Hepatocyte (in vitro differentiated cells): ENCODE data around the gene CORO2A. TPM values are rescaled to one million over a fixed set of nuclear protein-coding genes. Genes with fewer than 3 reads are reported as not detected.

Experiments
- DNase-seq: peaks from one replicate; pipeline ENCODE4 v3.0.0-alpha.2; 2016; ENCODE audit warnings: low spot score
- H2AFZ ChIP-seq: fragments of 200-600 bp; sonication (generic); 2 replicates; pipeline ENCODE4 v1.6.0; 2016; ENCODE audit warnings: antibody characterized with exemption, mild to moderate bottlenecking
- H3K27ac ChIP-seq: fragments of 200-600 bp; sonication (generic); 2 replicates; pipeline ENCODE4 v1.5.1; 2016; ENCODE audit warnings: mild to moderate bottlenecking
- H3K27me3 ChIP-seq: fragments of 200-600 bp; sonication (generic); 2 replicates; pipeline ENCODE4 v1.6.1; 2016
- H3K36me3 ChIP-seq: fragments of 200-600 bp; sonication (generic); replicated peaks from 2 replicates; pipeline ENCODE4 v1.5.1; 2016; ENCODE audit warnings: low read depth; ENCODE audit not compliant: insufficient read depth
- H3K4me1 ChIP-seq: fragments of 200-600 bp; sonication (generic); 2 replicates; pipeline ENCODE4 v1.5.1; 2016; ENCODE audit warnings: mild to moderate bottlenecking, moderate library complexity; ENCODE audit not compliant: insufficient read depth
- H3K4me2 ChIP-seq: fragments of 200-600 bp; sonication (generic); 2 replicates; pipeline ENCODE4 v1.6.0; 2016
- H3K4me3 ChIP-seq: fragments of 200-600 bp; sonication (generic); 2 replicates; pipeline ENCODE4 v1.5.1; 2016; ENCODE audit warnings: mild to moderate bottlenecking
- H3K79me2 ChIP-seq: fragments of 200-600 bp; sonication (generic); 2 replicates; pipeline ENCODE4 v1.6.0; 2017; ENCODE audit warnings: mild to moderate bottlenecking
- H3K9me2 ChIP-seq: fragments of 200-600 bp; sonication (generic); replicated peaks from 2 replicates; pipeline ENCODE4 v1.6.0; 2017; ENCODE audit warnings: mild to moderate bottlenecking; ENCODE audit not compliant: insufficient read depth
- H3K9me3 ChIP-seq: fragments of 200-600 bp; sonication (generic); 2 replicates; pipeline ENCODE4 v1.5.1; 2016; ENCODE audit warnings: low read depth, mild to moderate bottlenecking
- H4K20me1 ChIP-seq: fragments of 200-600 bp; sonication (generic); 2 replicates; pipeline ENCODE4 v1.6.0; 2016; ENCODE audit warnings: mild to moderate bottlenecking; ENCODE audit not compliant: insufficient read depth, poor library complexity, severe bottlenecking
- CTCF ChIP-seq: fragments of 200-600 bp; sonication (generic); IDR thresholded peaks from 2 replicates; pipeline ENCODE4 v1.5.1; 2016; ENCODE audit warnings: antibody characterized with exemption, mild to moderate bottlenecking; ENCODE audit not compliant: poor library complexity
- EZH2 ChIP-seq: fragments of 200-600 bp; sonication (generic); IDR thresholded peaks from 2 replicates; pipeline ENCODE4 v1.6.1; 2016; ENCODE audit warnings: antibody characterized with exemption, mild to moderate bottlenecking, borderline replicate concordance
- EZH2phosphoT487 ChIP-seq: fragments of 200-600 bp; sonication (generic); IDR thresholded peaks from one replicate; pipeline ENCODE4 v1.6.1; 2018; ENCODE audit warnings: antibody characterized with exemption, mild to moderate bottlenecking, low read depth, moderate library complexity; ENCODE audit not compliant: unreplicated experiment, severe bottlenecking
- WGBS: methylation state at CpG from one replicate; pipeline ENCODE4 v1.1.6; 2016; ENCODE audit warnings: low lambda C conversion rate; ENCODE audit errors: missing lambda C conversion rate; 5-methylcytosine and 5-hydroxymethylcytosine counted together
- polyA plus RNA-seq: library from polyadenylated mRNA; unstranded; fragments of >200 nt; fragmentation: Nextera tagmentation; extraction: Ambion mirVana; gene quantifications from 2 replicates; pipeline ENCODE4 v1.2.1, GENCODE V29; 2016
- total RNA-seq: library from RNA; depleted of rRNA; stranded (reverse); fragments of >200 nt; gene quantifications from 2 replicates; pipeline ENCODE4 v1.2.3, GENCODE V29; 2014

CORO2A gene
- total and polyA plus RNA-seq, 2 experiments from 2014 or later = 12.8 to 24.6 TPM

- Histone ChIP-seq H3K9me3 (no peaks in the 10 kb centered on the region), H3K4me3 (no peak overlapping the region), H3K4me2 (no peak overlapping the region), H3K27me3 (no peaks in the 10 kb centered on the region), H3K27ac (no peak overlapping the region), H3K9me2 (no peaks in the 10 kb centered on the region), H3K4me1 (peaks cover 17% of the 10 kb centered on the region), H3K79me2 (peaks cover 48% of the 10 kb centered on the region), H4K20me1 (no peaks in the 10 kb centered on the region), H3K36me3 (no peaks in the 10 kb centered on the region), H2AFZ (no peak overlapping the region)
- TF ChIP-seq EZH2 (no peak), EZH2phosphoT487 (no peak), CTCF (no peak)
- no peak for DNase-seq
- 94% methylated on average over 3 of the region's 3 CpGs for WGBS
Measured at GRCh38 chr9:98168153-98168780, 24.2 kb downstream of the CORO2A start.

- H3K4me3 ChIP-seq = no peak overlapping the region
- no peaks in the 10 kb centered on the region for H3K36me3 ChIP-seq
- peaks cover 54% of the 10 kb centered on the region for H3K79me2 ChIP-seq
- no peak for DNase-seq
- H2AFZ ChIP-seq = no peak overlapping the region
- H3K9me2 ChIP-seq = no peaks in the 10 kb centered on the region
- H3K4me2 ChIP-seq = no peak overlapping the region
- no peak overlapping the region for H3K27ac ChIP-seq
- H3K9me3 ChIP-seq = no peaks in the 10 kb centered on the region
- TF ChIP-seq EZH2phosphoT487 (no peak), CTCF (no peak), EZH2 (no peak)
- peaks cover 7% of the 10 kb centered on the region for H3K4me1 ChIP-seq
- WGBS = 77% methylated on average over 7 of the region's 7 CpGs
- H3K27me3 ChIP-seq = no peaks in the 10 kb centered on the region
- H4K20me1 ChIP-seq = no peaks in the 10 kb centered on the region
Measured at GRCh38 chr9:98164912-98165311, 27.5 kb downstream of the CORO2A start.

GRCh38 chr9:98162613-98163012 is 29.8 kb downstream of the CORO2A start:
- no peak overlapping the region for H3K4me3 ChIP-seq
- no peaks in the 10 kb centered on the region for H3K27me3 ChIP-seq
- no peaks in the 10 kb centered on the region for H4K20me1 ChIP-seq
- WGBS = 96% methylated on average over 12 of the region's 12 CpGs
- H3K4me1 ChIP-seq = no peaks in the 10 kb centered on the region
- H3K27ac ChIP-seq = no peak overlapping the region
- no peak overlapping the region for H2AFZ ChIP-seq
- H3K9me2 ChIP-seq = no peaks in the 10 kb centered on the region
- H3K9me3 ChIP-seq = no peaks in the 10 kb centered on the region
- TF ChIP-seq EZH2phosphoT487 = no peak
- TF ChIP-seq EZH2 = no peak
- TF ChIP-seq CTCF = no peak
- H3K4me2 ChIP-seq = no peak overlapping the region
- no peaks in the 10 kb centered on the region for H3K36me3 ChIP-seq
- H3K79me2 ChIP-seq = peaks cover 49% of the 10 kb centered on the region
- DNase-seq = no peak

GRCh38 chr9:98161851-98162250 is 30.6 kb downstream of the CORO2A start:
- no peak overlapping the region for H3K27ac ChIP-seq
- no peak overlapping the region for H3K4me3 ChIP-seq
- no peak for DNase-seq
- H3K4me2 ChIP-seq = no peak overlapping the region
- no peaks in the 10 kb centered on the region for H3K4me1 ChIP-seq
- H4K20me1 ChIP-seq = no peaks in the 10 kb centered on the region
- no peaks in the 10 kb centered on the region for H3K36me3 ChIP-seq
- no peaks in the 10 kb centered on the region for H3K27me3 ChIP-seq
- no peaks in the 10 kb centered on the region for H3K9me3 ChIP-seq
- 91% methylated on average over 4 of the region's 4 CpGs for WGBS
- H2AFZ ChIP-seq = no peak overlapping the region
- TF ChIP-seq CTCF (no peak), EZH2phosphoT487 (no peak), EZH2 (no peak)
- peaks cover 43% of the 10 kb centered on the region for H3K79me2 ChIP-seq
- no peaks in the 10 kb centered on the region for H3K9me2 ChIP-seq
